Activated CD4-positive, CD25-positive, alpha-beta regulatory T cell (primary cell): ENCODE results near the gene IGSF21.
"Not testable (repeated sequence)": the region's sequence is repeated elsewhere in the genome, so short reads cannot be mapped to it uniquely, and the experiment has no call there.

Experiments used
- DNase-seq, 4 experiments: peaks; one replicate each; lab custom pipeline; 2025; lab: John Stamatoyannopoulos, UW

IGSF21 gene

GRCh38 chr1:18360251-18360650 is 252.7 kb downstream of the IGSF21 start:
- DNase-seq, result no peak

- no peak for DNase-seq
These were observed 254.6 kb downstream of the IGSF21 start for GRCh38 chr1:18362150-18362549.

DNA sequence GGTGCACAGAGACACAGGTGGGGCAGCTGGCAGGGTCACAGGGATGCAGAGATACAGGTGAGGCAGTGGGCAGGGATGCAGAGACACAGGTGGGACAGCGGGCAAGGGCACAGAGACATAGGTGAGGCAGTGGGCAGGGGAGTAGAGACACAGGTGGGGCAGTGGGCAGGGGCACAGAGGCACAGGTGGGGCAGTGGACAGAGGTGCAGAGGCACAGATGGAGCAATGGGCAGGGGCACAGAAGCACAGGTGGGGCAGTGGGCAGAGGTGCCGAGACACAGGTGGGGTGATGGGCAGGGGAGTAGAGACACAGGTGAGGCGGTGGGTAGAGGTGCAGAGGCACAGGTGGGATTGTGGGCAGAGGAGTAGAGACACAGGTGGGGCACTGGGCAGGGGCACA is 255.8 kb downstream of the IGSF21 start:
- no peak for DNase-seq

GRCh38 chr1:18365099-18365705 is 257.6 kb downstream of the IGSF21 start:
- no peak for DNase-seq

DNA sequence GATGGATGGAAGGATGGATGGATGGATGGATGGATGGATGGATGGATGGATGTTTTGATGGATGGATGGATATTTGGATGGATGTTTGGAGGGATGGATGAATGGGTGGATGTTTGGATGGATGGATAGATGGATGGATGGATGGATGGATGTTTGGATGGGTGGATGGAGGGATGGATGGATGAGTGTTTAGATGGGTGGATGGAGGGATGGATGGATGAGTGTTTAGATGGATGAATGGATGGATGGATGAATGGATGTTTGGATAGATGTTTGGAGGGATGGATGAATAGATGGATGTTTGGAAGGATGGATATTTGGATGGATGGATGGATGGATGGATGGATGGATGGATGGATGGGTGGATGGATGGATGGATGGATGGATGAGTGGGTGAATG is 264.9 kb downstream of the IGSF21 start:
- not testable (repeated sequence) for DNase-seq

- DNase-seq, result no peak
These were observed 265.6 kb downstream of the IGSF21 start for GRCh38 chr1:18373151-18373550.

DNA sequence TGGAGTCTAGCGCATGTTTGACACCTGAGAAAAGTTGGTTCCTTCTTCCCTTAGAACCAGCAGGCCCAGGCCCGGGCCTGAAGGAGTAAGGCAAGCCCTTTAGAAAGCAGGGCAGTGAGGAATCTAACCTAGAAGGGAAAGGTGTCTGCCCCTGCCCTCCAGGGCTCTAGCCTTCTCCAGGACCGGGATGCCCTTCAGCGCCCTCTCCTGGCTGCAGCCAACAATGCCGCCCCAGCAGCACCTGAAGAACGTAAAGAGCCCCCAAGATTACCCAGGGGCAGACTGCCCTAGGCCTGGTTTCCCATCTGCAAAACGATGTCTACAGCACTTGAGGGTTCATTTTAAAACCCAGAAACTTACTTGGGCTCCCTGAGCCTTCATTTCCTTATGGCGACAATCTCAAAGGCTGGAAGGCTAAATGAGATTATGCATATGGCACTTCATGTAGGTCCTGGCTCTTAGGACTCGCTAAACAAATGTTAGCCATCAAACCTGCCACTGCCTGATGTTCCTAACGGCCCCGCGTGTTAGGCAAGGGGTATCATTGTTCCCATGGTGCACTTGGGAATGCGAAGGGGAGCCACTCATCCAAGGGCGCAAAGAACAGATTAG is 266.4 kb downstream of the IGSF21 start:
- DNase-seq, result no peak

DNA sequence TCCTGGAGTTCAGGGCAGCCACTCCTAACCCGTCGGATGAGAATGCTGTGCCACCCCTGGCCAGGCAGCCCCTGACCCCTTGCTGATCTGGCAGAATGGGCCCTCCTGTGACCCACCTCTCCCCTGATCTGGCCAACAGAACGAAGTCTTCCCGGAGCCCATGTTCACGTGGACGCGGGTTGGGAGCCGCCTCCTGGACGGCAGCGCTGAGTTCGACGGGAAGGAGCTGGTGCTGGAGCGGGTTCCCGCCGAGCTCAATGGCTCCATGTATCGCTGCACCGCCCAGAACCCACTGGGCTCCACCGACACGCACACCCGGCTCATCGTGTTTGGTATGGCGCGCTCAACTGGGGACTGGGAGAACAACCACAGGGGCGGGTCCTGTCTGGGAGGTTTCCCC is 269.1 kb downstream of the IGSF21 start:
- no peak for DNase-seq

- no peak for DNase-seq
These were observed 272.7 kb downstream of the IGSF21 start for GRCh38 chr1:18380288-18380687.

DNA sequence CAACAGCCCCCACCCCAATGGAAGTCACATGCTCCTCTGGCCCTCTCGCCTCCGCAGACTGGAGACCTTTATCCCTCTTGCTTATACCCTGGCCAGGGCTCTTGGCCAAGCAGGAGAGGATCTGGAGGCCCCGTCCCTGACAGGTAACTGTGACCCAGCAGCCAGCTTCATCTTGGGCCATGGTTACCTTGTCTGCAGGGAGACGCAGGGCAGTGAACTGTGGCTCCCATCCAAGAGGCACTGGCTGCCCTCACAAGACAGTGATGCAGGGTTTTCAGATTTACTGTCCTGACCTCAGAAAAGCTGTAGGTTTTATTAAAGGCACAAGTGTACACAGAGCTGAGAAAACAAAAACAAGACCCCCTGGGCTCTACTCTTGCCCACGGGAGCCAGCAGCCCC is 276.5 kb downstream of the IGSF21 start:
- DNase-seq, result no peak

- DNase-seq, result no peak
These were observed 276.9 kb downstream of the IGSF21 start for GRCh38 chr1:18384471-18384870.

GRCh38 chr1:18385239-18385790 is 277.7 kb downstream of the IGSF21 start:
- DNase-seq, result no peak

DNA sequence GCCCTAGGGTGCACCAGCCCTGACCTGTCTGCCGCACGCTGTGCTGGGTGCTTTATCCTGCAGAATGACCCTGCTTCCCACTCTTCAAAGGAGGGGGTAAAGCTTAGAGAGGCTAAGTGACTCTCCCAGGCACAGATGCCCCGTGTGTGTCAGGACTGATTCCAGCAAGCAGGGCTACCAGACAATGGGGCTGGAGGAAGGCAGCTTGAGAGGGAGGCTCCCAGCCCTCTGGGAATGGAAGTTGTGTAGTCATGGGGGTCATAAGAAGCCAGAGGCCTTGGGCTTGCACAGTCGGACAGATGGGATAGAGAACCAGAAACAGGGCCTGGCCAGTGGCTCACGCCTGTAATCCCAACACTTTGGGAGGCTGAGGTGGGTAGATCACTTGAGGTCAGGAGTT is 279.0 kb downstream of the IGSF21 start:
- no peak for DNase-seq

- DNase-seq, result no peak
These were observed 279.7 kb downstream of the IGSF21 start for GRCh38 chr1:18387307-18387706.

DNA sequence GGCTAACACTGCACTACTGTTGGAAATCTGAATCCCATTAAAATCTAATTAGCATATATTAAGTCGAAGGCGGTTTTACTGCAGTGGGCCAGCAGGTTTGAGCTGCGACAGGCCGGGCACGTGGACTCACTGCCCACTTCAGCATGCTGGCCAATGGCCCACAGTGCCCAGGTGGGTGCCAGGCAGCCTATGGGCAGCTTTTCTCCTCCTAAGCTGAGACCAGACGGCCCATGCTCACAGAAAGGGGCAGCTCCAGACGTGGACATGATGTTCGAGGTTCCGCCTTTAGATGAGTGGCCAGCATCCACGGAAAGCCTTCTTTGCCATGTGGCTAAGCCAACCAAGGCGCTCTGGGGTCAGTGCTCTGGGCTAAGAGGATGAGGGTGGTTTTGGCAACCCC is 283.4 kb downstream of the IGSF21 start:
- no peak for DNase-seq

- DNase-seq, result no peak
These were observed 287.1 kb downstream of the IGSF21 start for GRCh38 chr1:18394563-18395156.

DNA sequence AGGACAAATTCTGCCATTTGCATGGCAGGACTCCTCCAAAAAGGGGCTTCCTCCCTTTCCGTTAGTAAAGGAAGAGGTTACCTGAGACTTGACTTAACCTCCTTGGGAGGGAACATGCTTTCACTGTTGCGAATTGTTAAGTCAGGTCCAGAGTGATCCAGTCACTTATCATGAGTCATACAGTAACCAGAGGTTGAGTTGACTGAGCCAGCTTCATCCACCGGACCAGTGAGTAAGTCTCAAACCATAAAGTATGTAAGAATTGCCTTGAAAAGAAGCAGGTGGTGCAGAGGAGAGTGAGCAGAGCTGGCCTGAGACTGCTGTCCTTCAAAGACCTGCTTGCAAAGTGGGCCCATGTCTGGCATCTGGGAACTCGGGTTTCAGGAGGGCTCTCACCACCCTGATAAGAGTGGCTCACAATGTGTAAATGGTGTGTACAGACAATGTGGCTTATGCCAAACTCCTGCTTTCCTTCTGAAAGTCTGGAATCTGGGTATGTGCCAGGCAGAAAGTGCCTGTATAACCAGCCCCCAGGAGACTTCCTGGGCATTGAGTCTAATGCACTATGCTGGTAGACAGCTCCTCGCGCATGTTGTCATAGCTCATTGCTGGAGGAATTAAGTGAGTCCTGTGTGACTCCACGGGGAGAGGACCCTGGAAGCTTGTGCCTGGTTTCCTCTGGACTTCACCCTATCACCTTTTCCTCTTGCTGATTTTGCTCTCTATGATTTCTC is 288.8 kb downstream of the IGSF21 start:
- no peak for DNase-seq

DNA sequence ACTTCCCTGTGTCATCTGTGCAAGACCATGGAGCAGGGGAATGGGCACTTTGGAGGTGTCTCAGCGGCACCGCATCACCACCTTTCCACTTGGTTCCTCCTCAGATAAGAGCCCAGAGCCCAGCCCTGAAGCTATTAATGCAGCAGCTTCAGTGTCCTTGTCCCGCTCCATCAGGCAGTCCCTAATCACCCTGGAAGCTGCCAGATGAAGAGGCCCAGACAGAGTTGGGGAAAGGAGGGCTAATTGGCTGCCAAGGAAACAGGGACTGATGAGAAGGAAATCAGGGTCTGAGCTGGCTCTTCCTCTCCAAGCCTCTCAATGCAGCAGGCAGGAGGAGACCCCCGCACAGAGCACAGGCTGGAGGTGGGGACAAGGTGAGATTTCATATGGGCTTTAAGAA is 290.0 kb downstream of the IGSF21 start:
- DNase-seq, result no peak

DNA sequence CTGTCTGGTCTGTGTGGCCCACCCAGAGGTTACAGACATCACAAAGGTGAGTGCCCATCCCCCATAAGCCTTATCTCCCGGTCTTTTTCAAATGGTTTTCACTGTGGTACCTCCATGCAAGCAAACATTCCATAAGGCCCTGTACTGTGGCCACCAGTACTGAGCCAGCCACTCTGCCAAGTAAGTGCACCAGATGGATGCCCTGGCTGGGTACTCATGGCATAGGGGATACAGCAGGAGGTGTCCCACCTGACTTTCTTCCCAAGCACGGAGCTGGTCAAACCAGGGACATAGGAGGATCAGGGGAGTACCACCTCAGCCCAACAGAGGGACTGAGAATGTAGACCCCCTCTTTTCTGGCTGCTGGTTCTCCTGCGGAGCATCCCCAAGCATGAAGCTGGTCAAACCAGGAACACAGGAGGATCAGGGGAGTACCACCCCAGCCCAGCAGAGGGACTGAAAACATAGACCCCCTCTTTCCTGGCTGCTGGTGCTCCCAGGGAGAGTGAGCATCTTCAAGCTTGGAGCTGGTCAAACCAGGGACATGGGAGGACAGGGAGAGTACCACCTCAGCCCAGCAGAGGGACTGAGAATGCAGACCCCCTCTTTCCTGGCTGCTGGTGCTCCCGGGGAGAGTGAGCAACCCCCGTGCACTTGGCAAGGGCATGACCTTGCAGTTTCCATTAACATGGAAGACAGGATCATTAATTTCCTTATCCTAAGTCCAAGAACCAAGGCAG is 291.4 kb downstream of the IGSF21 start:
- no peak for DNase-seq

- DNase-seq, result no peak
These were observed 292.9 kb downstream of the IGSF21 start for GRCh38 chr1:18400347-18401102.

GRCh38 chr1:18401921-18402320 is 294.3 kb downstream of the IGSF21 start:
- DNase-seq, result no peak
